VCaP (cell line): Measurements from ENCODE around the gene SORL1.
A peak's percentile ranks its signal among the peaks of the same experiment; 100 is the strongest.

Experiments
- H3K27ac ChIP-seq: fragments of 450-650 bp; 2 replicates; pipeline ENCODE4 v1.5.1; 2017
- CTCF ChIP-seq: fragments of 450-650 bp; conservative IDR thresholded peaks from 2 replicates; pipeline ENCODE4 v1.5.1; 2017; ENCODE audit warnings: mild to moderate bottlenecking, moderate library complexity

SORL1 gene

GRCh38 chr11:121591405-121592033, 139.4 kb downstream of the SORL1 start:
- H3K27ac ChIP-seq = peak overlapping the region; percentile 57; the same call in 1 of the 2 replicates
- TF ChIP-seq CTCF = peak; percentile 91

- no peak for TF ChIP-seq CTCF
- H3K27ac ChIP-seq = peak overlapping the region; percentile 57
Measured at GRCh38 chr11:121592708-121593107, 140.6 kb downstream of the SORL1 start.

- TF ChIP-seq CTCF = no peak
- H3K27ac ChIP-seq = no peak overlapping the region
Measured at GRCh38 chr11:121595717-121596161, 143.6 kb downstream of the SORL1 start.

- no peak overlapping the region for H3K27ac ChIP-seq
- TF ChIP-seq CTCF = no peak
Measured at GRCh38 chr11:121596195-121597155, 144.4 kb downstream of the SORL1 start.

- no peak for TF ChIP-seq CTCF
- no peak overlapping the region for H3K27ac ChIP-seq
Measured at GRCh38 chr11:121603316-121603715, 151.2 kb downstream of the SORL1 start.

- no peak overlapping the region for H3K27ac ChIP-seq
- no peak for TF ChIP-seq CTCF
Measured at GRCh38 chr11:121604152-121604551, 152.0 kb downstream of the SORL1 start.

GRCh38 chr11:121606354-121606753, 154.2 kb downstream of the SORL1 start:
- TF ChIP-seq CTCF = no peak

More at GRCh38 chr11:121606354-121606753, 154.2 kb downstream of the SORL1 start:
- H3K27ac ChIP-seq = no peak overlapping the region
